GM21786 (cell line): ENCODE results near the gene LRP1-AS.

ENCODE experiments used
- ATAC-seq: cut with Tn5 transposase; IDR thresholded peaks from one replicate; pipeline ENCODE4 v1.9.1; 2021; ENCODE audit not compliant: unreplicated experiment

LRP1-AS gene

DNA sequence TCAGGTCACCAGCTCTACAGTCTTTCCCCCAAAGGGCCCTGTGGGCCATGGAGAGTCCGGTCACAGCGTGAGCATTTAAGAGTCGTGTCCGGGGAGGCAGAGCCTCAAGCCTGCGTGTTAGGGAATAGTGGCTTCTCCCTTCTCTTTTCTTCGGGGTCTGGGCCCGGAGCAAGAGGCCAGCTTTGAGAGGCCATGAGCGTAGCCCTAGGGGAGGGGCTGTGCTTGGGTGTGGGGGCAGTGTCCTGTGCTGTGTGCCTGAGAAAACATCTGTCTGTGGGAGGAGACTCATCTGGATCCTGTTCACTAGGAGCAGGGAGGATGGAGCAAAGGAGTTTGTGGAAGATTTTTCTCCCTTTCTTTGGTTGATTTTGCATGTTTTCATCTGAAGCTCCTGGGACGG lies 5.3 kb downstream of the LRP1-AS start:
- no peak for ATAC-seq

DNA sequence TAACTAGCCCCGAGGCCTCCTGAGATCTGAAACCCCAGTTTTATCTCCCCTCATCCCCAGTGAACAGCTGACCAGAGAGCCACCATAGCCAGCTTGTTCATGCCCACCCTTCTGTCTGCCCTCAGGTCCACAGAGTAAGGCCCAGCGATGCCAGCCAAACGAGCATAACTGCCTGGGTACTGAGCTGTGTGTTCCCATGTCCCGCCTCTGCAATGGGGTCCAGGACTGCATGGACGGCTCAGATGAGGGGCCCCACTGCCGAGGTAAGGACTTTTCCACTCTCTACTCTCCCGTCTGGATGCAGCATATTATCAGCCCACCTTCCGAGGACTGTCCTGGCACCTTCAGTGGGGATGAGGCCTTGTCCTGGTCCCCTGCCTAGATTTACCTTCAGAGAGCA lies 6.2 kb downstream of the LRP1-AS start:
- ATAC-seq = no peak

DNA sequence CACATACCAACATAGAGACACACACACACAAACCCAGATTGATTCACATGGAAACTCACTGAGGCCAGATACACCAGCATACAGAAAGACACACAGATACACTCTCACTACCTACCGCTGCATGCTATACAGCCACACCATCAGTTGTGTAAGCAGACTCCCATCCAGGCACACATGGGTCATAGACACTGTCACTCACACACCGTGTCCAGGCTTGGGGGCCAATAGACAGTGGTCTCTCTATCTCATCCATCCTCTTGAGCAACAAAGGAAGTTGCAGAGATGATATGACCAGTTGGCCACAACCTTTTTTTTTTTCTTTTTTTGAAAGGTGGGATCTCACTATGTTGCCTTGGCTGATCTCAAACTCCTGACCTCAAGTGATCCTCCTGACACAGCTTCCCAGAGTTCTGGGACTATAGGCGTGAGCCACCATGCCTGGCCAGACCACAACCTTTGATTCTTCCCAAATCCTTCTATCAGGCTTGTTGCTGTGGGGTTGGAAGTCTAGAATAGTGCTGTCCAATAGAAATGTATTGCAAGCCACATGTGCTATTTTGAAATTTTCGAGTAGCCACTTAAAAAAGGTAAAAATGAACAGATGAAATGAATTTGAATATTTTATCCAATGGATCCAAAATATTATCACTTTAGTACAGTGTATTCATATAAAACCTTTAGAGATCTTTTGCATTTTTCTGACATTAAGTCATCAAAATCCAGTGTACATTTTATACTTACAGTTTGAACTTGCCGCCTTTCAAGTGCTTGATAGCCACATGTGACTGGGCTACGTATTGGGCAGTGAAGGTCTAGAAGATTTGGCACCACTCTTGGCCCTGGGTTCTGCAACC lies 7.4 kb downstream of the LRP1-AS start:
- ATAC-seq = no peak

DNA sequence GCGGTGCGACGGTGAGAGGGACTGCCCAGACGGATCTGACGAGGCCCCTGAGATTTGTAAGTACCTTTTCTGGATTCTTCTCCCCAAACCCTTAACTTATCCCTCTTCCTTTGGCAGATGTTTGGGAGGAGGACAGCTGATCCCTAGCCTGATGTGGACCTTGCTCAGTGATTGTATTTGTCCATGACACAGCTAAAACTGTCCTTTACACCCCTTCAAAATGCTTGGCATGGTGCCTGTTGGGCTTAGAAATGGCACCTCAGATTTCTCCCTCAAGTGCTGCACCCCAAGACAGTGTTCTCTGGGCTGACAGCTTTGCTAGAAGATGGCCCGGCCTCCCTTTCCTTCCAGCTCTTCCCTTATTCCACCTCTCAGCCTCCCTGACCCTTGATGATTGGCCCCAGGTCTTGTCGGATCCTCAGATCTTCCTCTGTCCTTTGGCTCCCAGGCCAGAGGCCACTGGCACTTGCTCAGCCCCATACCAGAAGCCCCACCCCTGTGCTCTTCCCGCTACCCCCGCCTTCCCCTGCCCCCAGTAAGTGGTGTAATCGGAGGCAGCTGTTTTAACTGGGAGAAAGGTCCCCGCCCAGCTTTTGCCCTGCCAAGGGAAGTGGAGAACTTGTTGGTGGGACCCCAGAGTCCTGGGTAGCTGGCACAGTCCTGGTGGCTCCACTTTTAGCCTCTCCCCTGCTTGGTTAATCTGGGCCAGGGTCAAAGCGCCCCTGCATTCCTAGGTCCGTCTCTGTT lies 8.7 kb downstream of the LRP1-AS start:
- no peak for ATAC-seq

DNA sequence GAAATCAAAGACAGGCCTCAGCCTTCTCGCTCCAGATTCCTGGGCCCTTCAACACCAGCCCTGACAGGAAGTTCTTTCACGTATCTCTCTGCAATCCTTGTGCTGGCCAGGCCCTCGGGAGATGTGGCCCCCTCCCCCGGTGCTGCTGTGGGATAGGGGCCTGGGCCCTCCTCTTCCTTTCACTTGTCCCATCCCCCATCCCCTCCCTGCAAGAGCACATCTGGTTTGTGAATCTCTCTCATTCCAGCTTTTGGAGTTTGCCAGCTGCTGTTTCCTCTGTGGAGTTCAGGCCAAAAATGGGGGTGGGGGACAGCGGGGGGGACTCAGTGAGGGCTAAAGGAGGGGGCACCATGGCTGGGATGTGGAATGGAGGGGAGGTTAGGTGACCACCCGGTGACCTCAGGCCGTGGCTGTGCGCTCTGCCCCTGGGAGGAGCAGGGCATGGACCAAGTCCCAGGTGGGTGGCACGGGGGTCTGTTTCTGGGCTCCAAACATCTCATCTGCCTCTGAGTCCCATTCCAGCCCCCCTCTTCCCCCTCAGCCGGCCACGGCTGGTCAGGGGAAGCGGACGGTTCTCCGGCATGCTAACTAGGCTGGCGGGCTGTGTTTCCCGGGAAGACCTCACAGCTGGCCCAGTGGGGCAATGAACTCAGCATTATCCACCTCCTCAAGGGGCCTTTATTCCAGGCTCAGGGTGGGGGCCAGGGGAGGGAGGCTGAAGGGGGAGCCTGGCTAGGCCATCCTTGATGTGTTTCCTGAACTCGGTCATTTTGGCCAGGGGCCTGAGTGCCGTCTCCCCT lies 11.7 kb downstream of the LRP1-AS start:
- no peak for ATAC-seq

DNA sequence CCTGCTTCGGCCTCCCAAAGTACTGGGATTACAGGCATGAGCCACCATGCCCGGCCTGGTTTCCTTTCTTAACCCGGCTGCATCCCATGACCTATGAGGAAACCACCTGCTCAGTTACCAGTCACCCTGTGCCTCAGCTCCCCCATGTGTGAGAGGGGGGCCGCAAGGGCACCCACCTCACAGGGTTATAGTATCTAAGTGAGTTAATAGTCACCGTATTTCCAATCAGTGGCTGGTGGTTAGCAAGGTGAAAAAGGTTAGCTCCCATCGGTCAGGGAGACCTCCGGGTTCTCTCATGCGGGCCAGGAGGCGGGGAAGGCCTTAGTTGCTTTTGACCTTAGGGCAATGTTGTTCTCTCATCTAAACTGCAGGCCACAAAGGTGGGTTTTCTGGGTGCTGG lies 12.5 kb downstream of the LRP1-AS start:
- ATAC-seq = no peak

DNA sequence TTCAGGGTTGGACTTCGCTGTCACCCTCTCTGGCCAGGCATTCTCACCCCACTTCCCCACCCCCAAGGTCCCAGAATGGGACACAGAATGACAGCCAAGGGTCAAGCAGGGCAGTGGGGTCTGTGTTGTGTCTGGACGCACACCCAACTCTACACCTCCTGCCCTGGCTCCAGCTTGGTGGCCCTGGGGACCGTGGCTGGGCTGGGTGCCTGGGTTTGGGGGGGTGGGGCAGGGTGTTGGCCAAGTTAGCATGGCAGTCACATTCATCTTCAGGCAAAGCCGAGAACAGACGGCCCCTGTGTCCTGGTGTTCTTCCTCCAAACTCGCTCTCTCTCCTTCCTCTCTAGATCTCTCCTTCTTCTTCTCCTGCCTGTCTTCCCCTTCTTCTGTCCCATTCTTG lies 13.5 kb downstream of the LRP1-AS start:
- ATAC-seq = no peak

DNA sequence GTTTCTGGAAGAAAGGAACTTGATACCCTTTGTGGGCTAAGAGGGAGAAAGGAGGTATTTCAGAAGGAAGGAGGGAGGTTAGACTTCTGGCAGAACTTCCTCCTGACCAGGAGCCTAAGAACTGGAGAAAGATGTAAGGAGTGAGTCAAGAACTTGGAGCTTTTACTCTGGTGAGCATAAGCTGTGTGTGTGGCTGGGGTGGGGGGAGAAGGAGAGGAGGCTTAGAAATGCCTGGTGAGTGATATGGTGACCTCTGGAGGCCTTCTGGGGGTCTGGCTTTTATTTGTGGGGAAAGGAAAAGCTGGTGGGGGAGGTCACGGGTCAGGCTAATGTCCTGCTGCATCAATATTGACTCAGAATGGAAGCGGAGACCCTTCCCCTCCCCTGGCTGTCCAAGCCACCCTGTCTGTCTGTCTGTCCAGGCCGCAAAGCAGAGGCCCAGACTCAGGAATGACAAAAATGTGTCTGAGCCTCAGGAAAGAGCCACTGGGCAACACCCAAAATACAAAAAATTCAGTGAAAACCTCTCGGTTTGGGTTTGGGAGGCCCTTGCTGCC lies 14.3 kb downstream of the LRP1-AS start:
- ATAC-seq = no peak

DNA sequence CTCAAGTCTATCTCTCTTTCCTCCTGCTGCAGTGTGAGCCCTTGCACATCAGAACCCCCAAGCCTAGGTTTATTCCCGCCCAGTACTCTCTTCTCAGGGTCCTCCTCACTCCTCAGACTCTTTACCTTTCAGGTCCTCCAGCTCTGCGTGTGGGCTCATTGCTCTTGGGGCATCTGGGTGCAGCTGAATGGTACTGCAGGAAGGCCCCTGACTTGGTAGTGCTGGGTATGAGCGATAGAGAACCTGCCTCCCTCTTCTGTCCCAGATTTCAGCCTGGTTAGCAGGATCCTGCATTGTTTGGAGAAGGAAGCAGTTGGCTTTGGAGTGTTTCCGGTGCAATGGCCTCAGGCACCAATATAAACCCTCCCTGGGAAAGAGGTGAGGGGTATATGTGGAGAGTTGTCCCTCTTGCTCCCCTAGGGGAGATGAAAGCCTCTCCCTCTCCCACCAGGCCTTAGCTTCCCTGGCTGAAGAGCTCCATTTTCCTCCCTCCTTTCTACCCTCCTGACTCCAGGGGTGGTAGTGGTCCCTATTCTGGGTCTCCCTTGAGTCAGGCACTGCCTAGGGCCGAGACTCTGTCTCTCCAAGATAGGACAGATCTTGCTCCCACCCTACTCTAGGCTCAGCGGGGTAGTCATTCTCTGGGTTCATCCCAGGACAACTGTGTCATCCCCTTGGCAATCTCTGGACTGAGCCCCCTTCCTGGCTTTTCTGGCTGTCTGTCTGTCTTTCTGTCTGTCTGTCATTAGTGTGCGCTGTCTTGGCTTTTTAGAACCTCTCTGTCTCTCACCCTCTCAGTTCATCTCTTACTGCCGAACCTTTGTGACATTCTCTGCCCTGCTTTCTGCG lies 15.3 kb downstream of the LRP1-AS start:
- ATAC-seq = no peak

DNA sequence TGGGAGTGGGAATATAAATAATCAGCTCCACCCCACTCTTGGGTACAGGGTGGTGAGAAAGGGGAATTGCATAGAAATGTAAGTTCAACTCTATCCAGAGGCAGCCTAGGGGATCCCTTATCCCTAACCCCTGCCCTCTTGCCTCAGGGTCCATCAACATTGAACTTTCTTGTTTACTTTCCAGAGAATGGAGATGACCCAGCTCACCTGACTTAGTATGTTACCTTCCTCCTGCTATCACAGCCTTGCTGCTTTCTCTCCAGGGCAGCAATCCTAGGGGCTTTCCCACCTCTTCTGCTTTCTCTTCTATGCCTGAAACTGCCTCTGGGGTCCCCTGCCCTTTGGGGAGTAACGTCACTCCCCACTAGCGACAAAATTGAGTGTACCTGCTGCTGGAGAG lies 16.5 kb downstream of the LRP1-AS start:
- no peak for ATAC-seq

DNA sequence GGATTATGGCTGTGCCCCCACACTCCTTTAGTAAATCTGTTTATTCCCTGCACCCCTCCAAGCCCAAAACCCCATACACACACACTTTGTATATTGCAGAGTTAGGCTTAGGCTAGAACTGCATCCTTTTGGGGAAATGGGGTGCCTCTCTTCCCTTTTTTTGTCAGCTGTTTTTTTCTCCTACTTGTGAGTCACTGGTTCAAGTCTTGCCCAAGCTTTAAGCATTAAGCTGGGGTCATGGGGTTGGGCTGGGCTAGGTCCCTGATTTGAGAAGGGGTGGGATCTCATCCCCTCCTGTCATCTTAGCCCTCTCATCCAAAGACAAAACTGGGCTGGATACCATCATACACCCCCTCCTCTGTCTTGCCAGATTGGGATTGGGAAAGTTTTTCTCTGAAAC lies 17.5 kb downstream of the LRP1-AS start:
- no peak for ATAC-seq

DNA sequence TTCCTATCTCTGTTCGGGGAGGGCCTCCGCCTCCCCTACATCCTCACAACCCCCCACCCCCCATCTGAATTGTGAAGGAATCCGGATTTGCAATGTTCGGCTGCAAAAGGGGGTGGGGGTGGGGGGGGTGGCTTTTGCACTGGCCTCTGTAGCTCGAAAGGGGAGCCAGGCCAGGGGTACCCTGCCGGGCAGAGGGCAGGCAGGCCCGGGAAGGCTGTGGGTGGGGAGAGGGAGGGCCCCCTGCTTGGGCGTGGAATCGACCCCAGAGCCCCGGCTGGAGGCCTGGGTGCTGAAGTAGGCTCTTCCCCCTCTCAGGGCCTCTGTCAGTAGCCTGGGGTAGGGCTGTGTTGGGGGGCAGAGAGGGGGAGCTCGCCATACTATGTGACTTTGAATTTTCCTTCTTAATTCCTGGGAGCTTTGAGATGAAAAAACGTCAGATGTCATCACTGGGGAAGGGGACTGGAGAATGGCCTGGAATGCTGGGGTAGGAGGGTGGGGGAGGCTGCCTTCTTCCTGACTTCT lies 18.0 kb downstream of the LRP1-AS start:
- no peak for ATAC-seq

DNA sequence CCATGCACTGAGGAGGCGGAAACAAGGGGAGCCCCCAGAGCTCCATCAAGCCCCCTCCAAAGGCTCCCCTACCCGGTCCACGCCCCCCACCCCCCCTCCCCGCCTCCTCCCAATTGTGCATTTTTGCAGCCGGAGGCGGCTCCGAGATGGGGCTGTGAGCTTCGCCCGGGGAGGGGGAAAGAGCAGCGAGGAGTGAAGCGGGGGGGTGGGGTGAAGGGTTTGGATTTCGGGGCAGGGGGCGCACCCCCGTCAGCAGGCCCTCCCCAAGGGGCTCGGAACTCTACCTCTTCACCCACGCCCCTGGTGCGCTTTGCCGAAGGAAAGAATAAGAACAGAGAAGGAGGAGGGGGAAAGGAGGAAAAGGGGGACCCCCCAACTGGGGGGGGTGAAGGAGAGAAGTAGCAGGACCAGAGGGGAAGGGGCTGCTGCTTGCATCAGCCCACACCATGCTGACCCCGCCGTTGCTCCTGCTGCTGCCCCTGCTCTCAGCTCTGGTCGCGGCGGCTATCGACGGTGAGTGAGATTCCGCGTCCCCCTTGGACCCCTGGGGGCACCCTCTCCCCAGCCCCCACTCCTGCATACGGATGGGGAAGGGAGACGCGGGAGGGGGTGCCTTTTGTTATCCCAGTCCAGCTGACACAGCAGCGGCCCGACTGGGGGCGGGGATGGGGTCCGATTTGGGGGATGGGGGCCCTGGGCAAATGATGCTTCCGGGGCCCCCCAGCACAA lies 18.7 kb downstream of the LRP1-AS start:
- no peak for ATAC-seq

DNA sequence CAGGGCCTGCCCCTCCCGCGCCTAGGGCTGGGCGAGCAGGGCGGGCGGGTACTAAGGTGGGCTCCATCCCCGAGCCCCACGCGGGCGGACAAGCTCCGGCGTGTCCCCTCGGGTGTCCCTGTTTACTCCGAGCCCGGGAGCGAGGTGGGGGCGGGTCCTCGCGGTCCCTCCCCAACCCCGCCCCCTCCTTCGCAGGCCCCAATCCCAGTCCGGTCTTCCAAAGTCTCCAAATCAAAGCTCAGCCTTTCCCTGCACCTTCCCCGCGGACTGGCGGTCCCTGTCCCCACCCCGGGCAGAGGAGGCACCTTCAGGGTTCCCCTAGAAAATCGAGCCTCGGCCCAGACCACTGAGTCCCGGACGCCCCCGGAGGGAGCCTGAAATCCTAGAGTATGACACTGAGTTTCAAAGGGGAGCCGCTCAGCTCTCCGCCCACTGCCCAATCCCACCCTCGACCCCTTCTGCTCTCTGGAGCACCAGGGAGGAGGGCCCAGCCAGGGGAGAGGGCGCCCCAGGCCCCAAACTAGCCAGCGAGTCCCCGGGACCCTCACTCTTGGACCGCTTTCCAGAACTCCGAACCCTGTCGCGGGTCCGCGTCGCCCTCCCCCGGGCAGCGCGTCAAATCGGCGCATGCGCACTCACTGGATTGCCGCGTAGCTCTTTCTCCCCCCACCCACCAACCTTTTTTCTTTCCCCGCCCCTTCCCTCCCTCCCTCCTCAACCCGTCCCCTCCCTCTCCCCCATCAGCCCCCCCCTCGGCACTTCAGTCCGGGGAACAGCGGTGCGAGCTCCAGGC lies 19.5 kb downstream of the LRP1-AS start, which contains the start of gene LRP1:
Gene LRP1 (plus strand): TSS at position 758 of the 793 bp plus-strand sequence. CDS start 482 bp downstream, outside the sequence.
- ATAC-seq = peak; percentile 32

DNA sequence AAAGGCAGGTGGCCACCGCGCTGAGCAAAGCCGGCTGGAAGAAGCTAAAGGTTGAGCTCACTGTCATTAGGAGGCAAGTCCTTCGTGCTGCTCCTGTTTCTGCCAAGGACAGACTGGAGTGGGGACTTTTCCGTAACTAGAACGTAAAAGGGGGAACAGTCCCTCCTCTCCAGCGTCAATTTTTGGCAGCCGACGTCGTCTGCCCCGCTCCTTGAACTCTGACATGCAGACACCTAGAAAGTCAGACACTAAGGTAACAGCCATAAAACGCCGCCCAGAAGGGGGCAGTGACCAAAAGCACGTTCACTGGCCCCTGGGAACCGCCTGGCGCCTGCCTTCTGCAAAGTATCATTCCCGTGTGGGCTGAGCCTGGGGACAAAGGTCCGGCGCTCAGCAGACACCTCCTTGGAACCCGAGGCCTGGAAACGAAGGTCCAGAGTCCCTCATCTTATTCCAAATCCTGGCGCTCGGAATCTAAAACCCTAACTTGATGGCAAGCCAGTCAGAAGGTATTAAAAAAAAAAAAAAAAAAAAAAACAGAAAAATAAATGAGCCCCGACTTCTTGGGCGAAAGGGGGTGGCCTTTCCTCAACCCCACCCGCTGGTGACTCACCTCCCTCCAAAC lies 20.2 kb downstream of the LRP1-AS start:
- peak; percentile 36 for ATAC-seq

DNA sequence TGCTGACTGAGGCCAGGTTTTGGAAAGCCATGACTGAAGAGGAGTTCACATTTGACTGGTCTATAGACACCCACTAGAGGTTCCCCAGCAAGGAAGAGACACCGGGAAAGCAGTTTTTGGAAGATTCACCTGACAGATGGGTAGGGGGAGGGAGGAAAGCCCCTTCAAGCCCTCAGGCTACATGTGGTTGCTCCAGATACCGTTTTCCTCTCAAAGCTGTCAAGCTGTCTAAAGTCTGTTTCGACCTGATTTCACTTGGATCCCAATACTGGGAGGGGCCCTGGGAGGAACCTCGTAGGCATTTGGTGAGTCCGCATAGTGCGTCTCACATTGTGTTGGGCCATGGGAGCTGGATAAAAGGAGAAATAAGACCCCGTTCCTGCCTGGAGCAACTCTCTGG lies 20.9 kb downstream of the LRP1-AS start:
- ATAC-seq = no peak

DNA sequence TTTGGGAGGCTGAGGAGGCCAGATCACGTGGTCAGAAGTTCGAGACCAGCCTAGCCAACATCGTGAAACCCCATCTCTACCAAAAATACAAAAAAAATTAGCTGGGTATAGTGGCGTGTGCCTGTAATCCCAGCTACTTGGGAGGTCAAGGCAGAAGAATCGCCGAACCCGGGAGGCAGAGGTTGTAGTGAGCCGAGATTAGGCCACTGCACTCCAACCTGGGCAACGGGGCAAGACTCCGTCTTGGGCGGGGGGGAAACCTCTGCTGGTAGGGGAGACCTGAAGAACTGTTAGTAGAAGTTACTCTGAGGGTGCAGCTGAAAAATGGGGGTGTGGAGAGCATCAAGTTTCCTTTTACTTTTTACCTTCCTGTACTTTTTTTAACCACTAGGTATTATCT lies 21.4 kb downstream of the LRP1-AS start:
- ATAC-seq = no peak

DNA sequence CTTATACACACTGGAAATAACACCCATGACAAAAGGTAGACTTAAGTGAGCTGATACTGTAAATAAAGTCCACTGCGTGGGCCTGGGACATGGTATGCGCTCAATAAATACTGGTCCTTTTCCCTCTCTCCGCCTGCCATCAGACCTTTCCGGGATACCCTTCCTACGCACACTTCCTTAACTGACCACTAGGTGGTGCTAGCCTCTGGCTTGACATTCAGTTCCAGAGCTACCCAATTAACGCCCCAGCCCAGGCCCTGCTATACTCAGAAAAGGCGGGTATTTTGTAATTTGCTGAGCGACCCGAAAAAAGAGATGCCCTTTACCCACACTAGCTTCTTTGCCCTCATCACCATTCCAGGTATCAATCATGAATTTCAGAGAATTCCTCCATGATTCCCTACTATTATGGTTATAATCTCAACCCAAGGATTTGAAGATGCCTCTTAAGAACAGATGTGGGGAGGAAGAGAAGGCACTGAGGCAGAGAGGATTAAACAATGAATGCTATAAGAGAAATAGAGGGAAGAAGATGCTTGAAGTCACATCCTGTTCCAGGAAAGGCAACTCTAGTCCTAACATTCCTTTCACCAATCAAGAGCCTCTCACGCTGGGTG lies 23.1 kb downstream of the LRP1-AS start:
- ATAC-seq = peak; percentile 42
